Mesothelial cell of epicardium (in vitro differentiated cells): ENCODE results near the gene PCSK5. TPM values are rescaled to one million over a fixed set of nuclear protein-coding genes. Genes with fewer than 3 reads are reported as not detected.

Experiments used
- DNase-seq, 2 experiments: peaks; one replicate each; pipeline ENCODE4 v3.0.0; 2021; ENCODE audit warnings: low spot score in 2 of 2; ENCODE audit not compliant: unreplicated experiment in 2 of 2
- H3K27ac Mint-ChIP-seq: 2 replicates; pipeline ENCODE4 v1.8.0; 2021; ENCODE audit warnings: mixed read lengths
- H3K27me3 Mint-ChIP-seq: 2 replicates; pipeline ENCODE4 v1.8.0; 2021; ENCODE audit warnings: low read depth, mixed read lengths
- H3K36me3 Mint-ChIP-seq: 2 replicates; pipeline ENCODE4 v1.8.0; 2021; ENCODE audit warnings: mixed read lengths
- H3K4me1 Mint-ChIP-seq: 2 replicates; pipeline ENCODE4 v1.8.0; 2021; ENCODE audit warnings: mixed read lengths
- H3K4me3 Mint-ChIP-seq: 2 replicates; pipeline ENCODE4 v1.8.0; 2021; ENCODE audit warnings: mild to moderate bottlenecking, moderate library complexity, mixed read lengths
- H3K9me3 Mint-ChIP-seq: 2 replicates; pipeline ENCODE4 v1.8.0; 2021; ENCODE audit warnings: mixed read lengths
- CTCF ChIP-seq: fragments of 200-600 bp; sonication (generic); IDR thresholded peaks from one replicate; pipeline ENCODE4 v1.5.0; 2021; ENCODE audit warnings: antibody characterized with exemption; ENCODE audit not compliant: unreplicated experiment
- total RNA-seq: library from RNA; stranded (reverse); gene quantifications from 3 replicates; pipeline ENCODE4 v1.2.1, GENCODE V29; 2021

PCSK5 gene
- total RNA-seq, 1 donor from 2014 or later = 15.7 TPM

- Mint-ChIP-seq H3K27ac (peak overlapping the region; percentile 97), H3K4me3 (peak overlapping the region; percentile 83), H3K27me3 (no peaks in the 10 kb centered on the region), H3K36me3 (peaks cover 16% of the 10 kb centered on the region), H3K9me3 (peaks cover 10% of the 10 kb centered on the region), H3K4me1 (peaks cover 6% of the 10 kb centered on the region)
- TF ChIP-seq CTCF = no peak
- no peak for DNase-seq
Measured at GRCh38 chr9:76394960-76395252, 504.4 kb downstream of the PCSK5 start.

- Mint-ChIP-seq H3K4me1 (peaks cover 6% of the 10 kb centered on the region), H3K27ac (peak overlapping the region; percentile 80), H3K4me3 (peak overlapping the region; percentile 50), H3K36me3 (peaks cover 16% of the 10 kb centered on the region), H3K9me3 (peaks cover 10% of the 10 kb centered on the region), H3K27me3 (no peaks in the 10 kb centered on the region)
- DNase-seq = no peak
- no peak for TF ChIP-seq CTCF
Measured at GRCh38 chr9:76395381-76395780, 504.9 kb downstream of the PCSK5 start.

- Mint-ChIP-seq H3K4me3 (no peak overlapping the region), H3K36me3 (peaks cover 10% of the 10 kb centered on the region), H3K27me3 (no peaks in the 10 kb centered on the region)
Measured at GRCh38 chr9:76396144-76396543, 505.7 kb downstream of the PCSK5 start.

GRCh38 chr9:76396597-76396996, 506.1 kb downstream of the PCSK5 start:
- no peak overlapping the region for H3K27ac Mint-ChIP-seq
- H3K27me3 Mint-ChIP-seq = no peaks in the 10 kb centered on the region
- H3K9me3 Mint-ChIP-seq = peaks cover 10% of the 10 kb centered on the region
- no peak overlapping the region for H3K4me3 Mint-ChIP-seq
- H3K4me1 Mint-ChIP-seq = peaks cover 6% of the 10 kb centered on the region
- no peak for TF ChIP-seq CTCF
- no peak for DNase-seq
- H3K36me3 Mint-ChIP-seq = peaks cover 9% of the 10 kb centered on the region

More at GRCh38 chr9:76396144-76396543, 505.7 kb downstream of the PCSK5 start:
- Mint-ChIP-seq H3K4me1 (peaks cover 6% of the 10 kb centered on the region), H3K27ac (no peak overlapping the region), H3K9me3 (peaks cover 10% of the 10 kb centered on the region)
- TF ChIP-seq CTCF = no peak
- DNase-seq = no peak

GRCh38 chr9:76399856-76400255, 509.4 kb downstream of the PCSK5 start:
- Mint-ChIP-seq H3K4me3 (no peak overlapping the region), H3K27me3 (no peaks in the 10 kb centered on the region), H3K4me1 (peaks cover 10% of the 10 kb centered on the region), H3K36me3 (no peaks in the 10 kb centered on the region), H3K9me3 (no peaks in the 10 kb centered on the region), H3K27ac (no peak overlapping the region)
- no peak for TF ChIP-seq CTCF
- DNase-seq = no peak

- H3K36me3 Mint-ChIP-seq = no peaks in the 10 kb centered on the region
- TF ChIP-seq CTCF = no peak
- no peaks in the 10 kb centered on the region for H3K9me3 Mint-ChIP-seq
- no peak for DNase-seq
- peak overlapping the region; percentile 14 for H3K27ac Mint-ChIP-seq
- H3K27me3 Mint-ChIP-seq = no peaks in the 10 kb centered on the region
- H3K4me1 Mint-ChIP-seq = peaks cover 6% of the 10 kb centered on the region
- H3K4me3 Mint-ChIP-seq = no peak overlapping the region
Measured at GRCh38 chr9:76400534-76401096, 510.1 kb downstream of the PCSK5 start.
